Lower leg skin (tissue), 4 donors: ENCODE measurements around the gene MPP3. TPM values are rescaled to one million over a fixed set of nuclear protein-coding genes. Genes with fewer than 3 reads are reported as not detected.

Source experiments
- DNase-seq, 2 donors: peaks; one replicate each; pipeline ENCODE4 v3.0.0-alpha.2; 2019; ENCODE audit warnings: low spot score in 2 of 2
- H3K4me3 ChIP-seq: fragments of 200-600 bp; sonication (generic); 2 replicates; pipeline ENCODE4 v1.5.1; 2017; ENCODE audit warnings: mild to moderate bottlenecking, low read depth; ENCODE audit not compliant: poor library complexity, severe bottlenecking
- CTCF ChIP-seq, 3 donors: fragments of 450-650 bp; IDR thresholded peaks; one replicate each; pipeline ENCODE4 v1.5.1; 2016; ENCODE audit warnings: antibody characterized with exemption in 3 of 3, mild to moderate bottlenecking in 3 of 3, moderate library complexity in 2 of 3
- POLR2A ChIP-seq, 2 donors: fragments of 450-650 bp; IDR thresholded peaks; one replicate each; pipeline ENCODE4 v1.6.1; 2016 to 2017; ENCODE audit warnings: antibody characterized with exemption in 2 of 2, mild to moderate bottlenecking in 1 of 2, moderate library complexity in 1 of 2
- WGBS, 2 donors: methylation state at CpG; one replicate each; pipeline ENCODE4 v1.1.5; 2018; 5-methylcytosine and 5-hydroxymethylcytosine counted together
- intact Hi-C: fragments of 100-400 bp; cut with DNase I; formaldehyde crosslinking; loops from one replicate; pipeline ENCODE4 v1.15.0; 2023; ENCODE audit warnings: low total_unique reads
- total RNA-seq, 4 donors: library from RNA; depleted of rRNA; stranded (reverse); fragments of >200 nt; gene quantifications; one replicate each; pipeline ENCODE4 v1.1.0, GENCODE V29; 2016

Gene MPP3
- total RNA-seq, 4 donors from 2014 or later, result 1.9 to 8.9 (median 6.3) TPM

GRCh38 chr17:43779145-43780125 is 53.5 kb downstream of the MPP3 start:
- H3K4me3 ChIP-seq, result no peak overlapping the region
- DNase-seq, result peak in 1 of 2 donors; percentile 92
- 9 to 13% methylated on average over 18 to 26 of the region's 26 CpGs for WGBS, 2 donors
- intact Hi-C loops, result loop anchor here (10.0 kb wide), 1 partner anchor 65 kb away; the partner anchor contains the start of gene CD300LG
- TF ChIP-seq POLR2A (IDR thresholded peaks at IDR 0.05) (no peak), CTCF (IDR thresholded peaks at IDR 0.05) (no peak)

GRCh38 chr17:43778337-43779144 is 54.4 kb downstream of the MPP3 start, which contains the start of gene DUSP3:
Gene DUSP3, minus strand, starts transcription at chr17:43778977. Its CDS starts 53 bp downstream, at chr17:43778924.
- intact Hi-C loops, result no loop called here
- TF ChIP-seq POLR2A (IDR thresholded peaks at IDR 0.05), result peak in 1 of 2 donors; percentile 72
- no peak for TF ChIP-seq CTCF (IDR thresholded peaks at IDR 0.05)
- peak within 1 kb of the TSS; percentile 82 for H3K4me3 ChIP-seq
- peak; percentile 92 to 99 for DNase-seq
- 0 to 1% methylated on average over 23 to 56 of the region's 100 CpGs for WGBS, 2 donors

GRCh38 chr17:43774304-43775250 is 58.4 kb downstream of the MPP3 start:
- no peak for DNase-seq
- WGBS, 2 donors, result 91 to 93% methylated on average over 16 of the region's 16 CpGs
- H3K4me3 ChIP-seq, result no peak overlapping the region
- no peak for TF ChIP-seq CTCF (IDR thresholded peaks at IDR 0.05)
- TF ChIP-seq POLR2A (IDR thresholded peaks at IDR 0.05), result no peak
- intact Hi-C loops, result no loop called here

- WGBS, 2 donors, result 83 to 88% methylated on average over 10 of the region's 10 CpGs
- intact Hi-C loops, result no loop called here
- peak; percentile 45 to 81 for DNase-seq
- no peak overlapping the region for H3K4me3 ChIP-seq
- TF ChIP-seq CTCF (IDR thresholded peaks at IDR 0.05) (no peak), POLR2A (IDR thresholded peaks at IDR 0.05) (no peak)
These were observed 59.9 kb downstream of the MPP3 start for GRCh38 chr17:43772877-43773648.
